Endometrial microvascular endothelial cells (primary cell): ENCODE data around the gene OR2V2. TPM values are rescaled to one million over a fixed set of nuclear protein-coding genes. Genes with fewer than 3 reads are reported as not detected.
"Not testable (repeated sequence)": the region's sequence is repeated elsewhere in the genome, so short reads cannot be mapped to it uniquely, and the experiment has no call there.

Experiments
- in situ Hi-C: cut with HindIII; loops from 2 replicates; pipeline ENCODE4 v1.10.0; 2017; ENCODE audit warnings: low sequenced_read_pairs, low pct_unique_long_range_greater_than_20kb; ENCODE audit errors: inconsistent ontology term
- total RNA-seq: library from RNA; depleted of rRNA; stranded (reverse); fragments of >200 nt; gene quantifications from one replicate; pipeline ENCODE4 v1.2.3, GENCODE V29; 2015; ENCODE audit errors: inconsistent ontology term

The OR2V2 gene
- total RNA-seq, 1 donor from 2014 or later: not detected

DNA sequence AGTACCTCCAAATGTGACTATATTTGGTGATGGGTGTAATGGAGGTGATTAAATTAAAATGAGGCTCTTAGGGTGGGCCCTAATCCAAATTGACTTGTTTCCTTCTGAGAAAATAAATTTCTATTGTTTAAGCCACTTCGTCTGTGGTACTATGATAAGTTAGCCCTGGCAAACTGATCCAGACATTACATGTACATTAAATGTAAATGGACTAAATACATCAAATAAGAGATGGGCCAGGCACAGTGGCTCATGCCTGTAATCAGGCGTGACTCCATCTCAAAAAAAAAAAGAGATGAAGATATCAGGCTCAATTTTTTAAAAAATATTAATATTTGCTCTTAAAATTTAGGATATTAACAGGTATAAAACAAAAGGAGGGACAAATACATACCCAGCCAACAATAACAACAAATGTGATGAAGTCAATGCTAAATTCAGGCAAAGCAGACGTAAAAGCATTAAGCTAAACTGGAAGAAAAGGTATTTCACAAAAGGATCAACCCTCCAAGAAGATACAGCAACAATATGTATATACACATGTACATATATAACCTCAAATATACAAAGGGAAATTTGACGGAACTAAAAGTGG, 10.9 kb upstream of the OR2V2 start:
- in situ Hi-C loops: no loop called here

DNA sequence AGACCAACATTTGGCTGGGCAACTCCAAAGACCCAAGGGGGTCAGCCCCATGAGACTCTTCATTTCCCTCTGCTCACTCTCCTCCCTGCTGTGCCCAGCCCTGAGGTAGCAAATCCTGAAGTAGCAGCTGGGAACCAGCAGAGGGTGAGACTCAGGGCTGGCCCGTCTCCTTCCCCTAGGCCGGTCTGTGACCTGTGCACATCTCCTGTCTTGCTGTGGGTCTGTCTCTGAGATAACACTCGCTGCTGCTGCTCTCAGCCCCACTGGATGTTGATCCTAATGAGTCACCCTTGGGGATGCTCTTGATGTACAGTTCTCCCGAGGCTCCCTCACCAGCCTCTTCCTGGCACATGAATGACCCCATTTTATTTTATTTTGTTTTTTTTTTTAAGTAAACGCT, 9.1 kb upstream of the OR2V2 start:
- in situ Hi-C loops: no loop called here

DNA sequence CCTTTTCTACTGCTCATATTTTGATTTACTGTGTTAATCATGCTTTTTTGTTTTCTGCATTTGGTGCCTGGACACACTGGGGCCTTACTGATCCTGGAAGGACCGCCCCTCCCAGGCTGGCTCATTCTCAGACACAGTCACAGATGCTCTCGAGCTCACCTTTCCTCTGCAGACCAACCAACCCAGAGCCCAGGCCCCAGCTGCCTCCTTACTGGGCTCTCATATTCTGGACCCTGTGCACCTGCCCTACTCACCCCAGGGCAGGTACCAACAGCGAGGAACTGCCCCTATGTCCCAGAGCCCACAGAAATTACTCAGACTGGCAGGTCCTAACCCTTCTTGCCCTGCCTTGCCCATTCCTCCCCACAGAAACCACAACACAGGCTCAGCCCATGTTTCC, 6.6 kb upstream of the OR2V2 start:
- in situ Hi-C loops: no loop called here

DNA sequence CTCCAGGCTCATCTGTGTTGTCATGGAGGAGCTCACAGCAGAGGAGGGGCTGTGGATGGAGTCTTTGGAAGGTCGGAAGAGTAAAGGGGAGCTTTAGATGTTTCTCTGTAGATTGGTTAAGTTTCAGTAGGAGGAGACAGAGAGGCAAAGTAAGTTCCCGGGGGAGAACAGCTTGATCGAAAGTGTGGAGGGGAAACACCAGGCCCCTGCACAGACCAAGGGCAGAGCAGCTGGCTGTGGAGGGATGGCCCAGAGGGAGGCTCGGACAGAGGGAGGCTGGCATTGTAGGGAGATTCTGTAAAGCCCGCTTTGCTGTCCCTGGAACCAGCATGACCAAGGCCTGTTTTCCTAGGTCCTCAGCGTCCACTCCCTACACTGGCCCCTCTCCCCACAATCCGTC, 5.3 kb upstream of the OR2V2 start:
- in situ Hi-C loops: no loop called here

DNA sequence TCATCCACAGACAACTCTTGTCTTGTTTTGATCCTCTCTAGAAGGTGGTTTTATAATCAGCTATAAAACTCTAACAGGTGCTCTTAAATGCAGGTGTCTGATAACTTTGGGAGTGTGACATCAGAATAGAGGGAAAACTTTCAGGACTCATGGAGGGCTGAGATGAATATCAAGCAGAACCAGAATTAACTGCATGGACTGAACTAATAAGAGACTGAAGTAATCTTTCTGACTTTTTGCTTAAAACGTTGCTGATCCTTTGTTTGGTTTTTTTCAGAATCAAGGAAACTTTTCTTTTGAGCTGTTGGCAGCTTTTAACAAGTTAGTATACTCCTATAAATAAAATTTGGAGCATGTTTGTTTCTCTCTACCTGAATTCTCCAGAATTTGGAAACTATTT, 2.3 kb upstream of the OR2V2 start:
- in situ Hi-C loops: no loop called here

DNA sequence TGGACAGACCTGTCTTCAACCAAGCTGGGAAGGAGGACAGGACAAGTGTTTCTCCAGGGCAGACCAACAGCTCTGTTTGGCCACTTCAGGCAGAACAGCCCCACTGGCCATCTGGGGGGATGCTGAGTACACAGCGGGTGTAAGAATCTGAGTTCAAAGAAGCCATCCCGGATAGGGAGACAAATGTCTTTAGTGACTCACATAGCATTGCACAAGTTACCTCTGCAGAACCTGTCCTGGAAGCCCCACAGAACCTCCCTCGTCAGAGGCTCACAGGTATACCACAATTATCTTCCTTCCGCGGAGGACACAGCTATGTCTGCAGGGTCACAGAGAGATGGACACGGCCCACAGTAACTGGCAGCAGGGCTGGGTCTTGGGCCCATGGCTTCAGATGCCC, 2.0 kb downstream of the OR2V2 start:
- in situ Hi-C loops: no loop called here

DNA sequence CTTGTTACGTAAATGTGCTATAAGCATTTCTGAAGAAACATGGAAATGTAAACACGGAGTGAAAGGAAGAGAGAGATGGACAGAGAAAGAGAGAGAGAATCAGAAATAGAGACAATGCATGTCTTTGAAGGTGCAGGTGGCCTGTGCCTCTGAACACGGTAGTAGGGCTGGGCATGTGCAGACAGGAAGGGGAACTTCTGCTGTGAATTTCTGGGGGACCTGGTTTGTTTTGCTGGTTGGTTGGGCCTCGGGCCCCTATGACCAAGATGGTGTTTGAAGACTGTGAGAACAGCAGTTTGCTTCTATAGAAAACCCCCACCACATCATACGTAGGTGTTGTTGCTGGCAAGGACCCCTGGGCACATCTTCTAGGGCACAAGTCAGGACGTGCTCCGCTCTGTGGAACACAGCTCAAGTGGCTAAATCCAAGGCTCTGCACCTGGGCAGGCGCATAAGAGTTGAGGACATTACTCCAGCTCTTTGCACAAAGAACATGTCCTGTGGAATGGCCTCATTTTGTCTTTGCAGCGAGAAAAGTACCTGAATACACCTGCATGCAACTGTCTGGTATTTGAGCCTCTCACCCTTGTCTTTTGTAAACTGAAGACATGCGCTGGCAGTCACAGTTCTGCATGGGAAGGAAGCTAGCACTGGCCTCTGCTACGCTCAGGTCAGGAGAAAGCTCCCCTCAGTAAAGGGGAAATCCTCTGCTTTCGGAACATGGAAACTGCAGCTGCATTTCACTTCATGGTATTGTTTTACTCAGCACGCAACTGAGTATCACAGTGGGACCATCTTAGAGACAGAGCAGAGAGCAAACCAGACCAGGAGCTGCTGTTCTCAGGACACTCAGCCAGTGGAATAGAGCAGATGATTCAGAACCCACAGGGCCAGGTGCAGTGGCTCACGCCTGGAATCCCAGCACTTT, 2.7 kb downstream of the OR2V2 start:
- in situ Hi-C loops: no loop called here

DNA sequence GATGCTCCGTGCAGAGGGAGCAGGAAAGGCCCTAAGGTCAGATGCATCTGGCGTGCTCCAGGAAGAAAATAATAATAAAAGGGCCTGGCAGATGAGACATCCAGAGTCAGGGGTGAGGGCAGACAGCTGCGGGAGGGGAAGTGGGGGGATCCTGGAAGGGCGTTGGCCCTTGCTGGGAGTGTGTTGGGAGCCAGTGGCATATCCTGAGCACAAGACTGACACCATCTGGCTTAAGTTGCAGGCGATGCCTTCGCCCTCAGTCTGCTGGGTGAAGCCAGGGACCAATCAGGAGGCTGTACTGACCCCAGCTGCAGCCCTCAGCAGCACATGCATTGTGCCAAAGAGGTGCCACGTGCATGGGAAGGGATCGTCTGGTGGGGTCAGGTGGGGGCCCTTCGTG, 3.8 kb downstream of the OR2V2 start:
- in situ Hi-C loops: no loop called here

DNA sequence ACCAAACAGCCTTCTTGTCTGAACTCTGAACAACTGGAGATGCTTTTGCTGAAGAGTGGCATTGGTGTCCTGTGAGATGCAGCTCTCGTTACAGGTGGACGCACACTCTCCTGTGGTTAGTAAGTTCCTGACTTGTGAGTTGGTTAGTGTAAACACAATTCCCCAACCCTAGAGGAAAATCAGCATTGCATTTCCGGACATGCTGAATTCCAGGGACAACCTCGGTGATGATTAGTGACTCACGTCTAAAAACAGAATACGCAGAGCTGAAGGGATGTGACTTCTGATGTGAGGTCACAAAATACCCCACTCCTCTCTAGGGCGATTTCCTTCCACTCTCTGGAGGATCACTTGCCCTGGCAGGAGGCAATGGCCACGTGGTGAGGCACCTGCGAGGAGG, 5.0 kb downstream of the OR2V2 start:
- in situ Hi-C loops: no loop called here

DNA sequence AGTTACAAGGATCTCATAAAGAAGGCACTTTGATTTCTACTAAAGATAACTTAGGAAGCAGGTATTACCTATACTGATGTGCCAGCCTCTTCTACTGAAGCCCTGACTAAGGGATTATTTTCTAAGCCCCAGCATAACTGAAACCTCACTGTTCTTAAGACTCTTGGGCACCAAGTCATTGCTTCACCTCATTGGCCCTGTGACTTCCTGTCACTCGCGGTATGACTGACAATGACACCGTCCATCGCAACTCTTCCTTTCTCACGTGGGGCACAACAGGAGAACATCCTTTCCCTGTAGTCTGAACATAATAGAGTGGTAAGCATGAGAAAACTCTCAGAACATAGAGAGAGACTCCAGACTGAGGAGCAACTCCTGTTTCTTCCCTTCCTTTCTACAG, 6.4 kb downstream of the OR2V2 start:
- in situ Hi-C loops: no loop called here

DNA sequence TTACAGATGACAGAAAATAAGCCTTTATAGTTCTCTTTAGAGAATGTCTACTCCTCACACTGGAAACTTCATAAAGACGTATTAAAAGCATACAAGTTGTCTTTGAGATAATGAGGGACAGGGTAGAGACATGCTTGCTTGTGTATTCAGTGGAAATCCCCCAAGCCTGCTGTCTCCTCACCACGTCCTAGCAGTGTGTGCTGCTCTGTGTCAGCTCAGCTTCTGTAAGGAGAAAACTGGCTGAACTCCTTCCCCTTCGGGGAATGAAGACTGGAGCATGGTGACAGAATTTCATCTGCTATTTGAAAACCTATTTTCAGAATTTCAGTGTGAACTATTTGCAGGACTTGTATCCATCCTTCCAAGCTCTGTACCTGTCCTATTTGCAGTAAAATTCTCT, 9.4 kb downstream of the OR2V2 start:
- in situ Hi-C loops: no loop called here

DNA sequence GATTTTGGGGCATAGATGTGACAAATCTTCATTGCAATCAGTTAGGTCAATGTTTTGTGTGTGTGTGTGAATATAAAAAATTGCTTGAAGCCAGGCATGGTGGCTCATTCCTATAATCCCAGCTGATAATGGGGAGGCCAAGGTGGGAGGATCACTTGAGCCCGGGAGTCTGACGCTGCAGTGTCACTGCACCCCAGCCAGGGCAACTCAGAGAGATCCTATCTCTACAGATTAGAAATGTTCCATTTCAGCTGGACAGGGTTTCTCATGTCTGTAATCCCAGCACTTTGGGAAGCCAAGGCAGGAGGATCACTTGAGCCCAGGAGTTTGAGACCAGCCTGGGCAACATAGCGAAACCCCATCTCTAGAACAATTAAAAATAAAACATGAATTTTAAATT, 11.5 kb downstream of the OR2V2 start:
- in situ Hi-C loops: no loop called here

DNA sequence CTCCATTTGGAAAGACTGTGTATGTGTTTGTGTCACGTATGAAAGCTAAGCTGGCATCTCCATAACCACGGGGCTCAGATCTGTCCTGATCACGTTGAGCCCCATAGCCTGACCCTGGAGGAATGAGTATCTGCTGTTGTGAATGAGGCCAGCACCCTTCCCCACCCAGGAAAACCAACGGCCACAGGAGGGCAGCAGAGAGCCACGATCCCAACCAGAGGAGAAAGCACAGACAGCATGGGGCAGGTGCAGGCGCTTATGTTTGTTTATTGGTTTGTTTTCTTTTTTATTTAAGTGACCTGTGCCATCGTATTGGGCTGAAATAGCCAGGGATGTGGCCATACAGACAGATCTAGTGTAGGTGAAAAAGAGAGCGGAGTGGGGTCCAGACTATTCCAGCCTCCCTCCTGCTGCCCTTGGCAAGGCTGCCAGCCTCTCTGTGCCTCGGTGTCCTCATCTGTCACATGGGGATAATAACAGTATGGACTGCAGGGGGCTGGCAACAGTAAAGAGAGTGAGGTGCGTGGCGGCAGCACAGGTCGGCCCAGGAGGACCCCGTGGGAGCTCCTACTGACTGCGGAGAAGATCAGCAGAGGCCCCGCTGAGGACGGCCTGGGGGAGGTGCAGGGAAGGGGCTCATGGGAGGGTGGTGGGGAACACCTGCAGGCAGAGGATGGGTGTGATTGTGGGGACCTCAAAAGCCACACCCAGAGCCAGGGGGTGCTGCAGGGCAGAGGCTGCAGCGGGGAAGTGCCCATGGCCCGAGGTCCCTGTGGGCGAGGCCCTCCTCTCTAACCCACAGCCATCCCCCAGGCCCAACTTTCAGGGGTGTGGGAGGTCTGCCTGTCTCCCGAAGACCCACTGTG, 12.1 kb downstream of the OR2V2 start:
- in situ Hi-C loops: no loop called here

DNA sequence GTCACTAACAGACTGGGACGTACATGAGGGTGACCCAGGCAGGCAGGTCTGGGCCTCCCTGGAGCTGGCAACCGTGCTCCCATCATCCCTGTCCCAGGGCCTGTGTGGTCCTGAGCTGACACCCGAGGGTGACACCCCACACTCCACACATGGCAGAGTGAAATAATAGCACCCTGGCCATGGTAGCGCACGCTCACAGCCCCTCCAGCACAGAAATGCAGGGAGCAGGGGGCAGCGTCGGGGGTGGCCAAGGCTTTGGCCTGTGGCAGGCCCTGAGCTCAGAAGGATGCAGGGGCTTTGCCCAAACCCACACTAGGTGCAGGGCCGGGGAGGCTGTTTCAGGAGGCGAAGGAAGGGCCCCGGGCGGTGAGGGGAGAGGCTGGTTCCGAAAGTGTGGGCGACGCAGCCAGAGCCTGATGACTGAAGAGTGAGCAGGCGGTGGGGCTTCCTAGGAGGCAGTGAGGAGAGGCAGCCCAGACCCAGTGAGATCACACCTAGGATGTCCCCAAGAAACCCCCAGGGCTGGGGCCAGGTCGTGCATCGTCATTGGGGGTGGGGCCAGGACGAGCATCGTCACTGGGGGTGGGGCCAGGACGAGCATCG, 12.9 kb downstream of the OR2V2 start:
- in situ Hi-C loops: no loop called here

DNA sequence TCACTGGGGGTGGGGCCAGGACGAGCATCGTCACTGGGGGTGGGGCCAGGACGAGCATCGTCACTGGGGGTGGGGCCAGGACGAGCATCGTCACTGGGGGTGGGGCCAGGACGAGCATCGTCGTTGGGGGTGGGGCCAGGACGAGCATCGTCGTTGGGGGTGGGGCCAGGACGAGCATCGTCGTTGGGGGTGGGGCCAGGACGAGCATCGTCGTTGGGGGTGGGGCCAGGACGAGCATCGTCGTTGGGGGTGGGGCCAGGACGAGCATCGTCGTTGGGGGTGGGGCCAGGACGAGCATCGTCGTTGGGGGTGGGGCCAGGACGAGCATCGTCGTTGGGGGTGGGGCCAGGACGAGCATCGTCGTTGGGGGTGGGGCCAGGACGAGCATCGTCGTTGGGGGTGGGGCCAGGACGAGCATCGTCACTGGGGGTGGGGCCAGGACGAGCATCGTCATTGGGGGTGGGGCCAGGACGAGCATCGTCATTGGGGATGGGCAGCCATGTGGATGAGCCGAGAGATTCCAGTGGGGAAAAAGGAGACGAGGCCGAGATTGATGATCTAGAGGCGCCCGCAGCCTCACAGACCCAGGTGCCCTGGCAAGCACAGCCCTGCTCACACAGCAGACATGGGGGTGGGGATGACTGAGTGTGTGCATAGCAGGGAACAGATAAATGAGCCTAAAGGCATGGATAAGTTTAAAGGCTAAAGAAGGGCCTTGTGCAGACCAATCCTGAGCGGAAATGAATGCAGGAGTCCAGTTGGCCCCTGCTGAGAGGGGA, 13.6 kb downstream of the OR2V2 start:
- in situ Hi-C loops: not testable (repeated sequence)

DNA sequence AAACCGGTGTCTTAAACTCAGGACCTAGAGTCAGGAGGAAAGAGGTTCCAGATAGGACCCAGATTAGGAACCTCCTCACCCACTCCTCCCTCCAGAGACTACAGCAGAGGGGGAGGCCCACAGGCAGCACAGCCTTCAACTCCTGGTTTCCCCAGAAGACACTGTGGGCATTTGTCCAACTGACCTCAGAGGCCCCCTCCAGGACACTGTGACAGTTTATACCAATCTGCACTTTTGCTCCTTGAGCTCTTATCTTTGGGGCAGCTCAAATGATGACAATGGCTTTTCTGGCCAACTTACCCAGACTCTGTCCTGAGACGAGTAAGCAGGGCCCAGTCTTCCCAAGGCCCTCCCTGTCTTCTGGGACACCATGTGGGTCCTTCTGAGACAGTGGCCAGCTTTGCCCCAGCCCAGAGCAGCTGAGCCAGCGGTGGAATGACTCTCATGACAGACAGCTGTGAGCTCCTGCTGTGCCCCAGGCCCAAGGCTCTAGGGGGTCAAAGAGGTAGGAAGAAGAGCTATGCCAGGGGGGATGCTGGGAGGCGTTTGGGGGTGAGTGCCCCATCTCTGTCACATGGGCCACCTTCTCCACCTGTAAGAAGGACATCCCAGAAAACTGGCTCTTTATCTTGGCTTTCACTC, 14.3 kb downstream of the OR2V2 start:
- in situ Hi-C loops: no loop called here

DNA sequence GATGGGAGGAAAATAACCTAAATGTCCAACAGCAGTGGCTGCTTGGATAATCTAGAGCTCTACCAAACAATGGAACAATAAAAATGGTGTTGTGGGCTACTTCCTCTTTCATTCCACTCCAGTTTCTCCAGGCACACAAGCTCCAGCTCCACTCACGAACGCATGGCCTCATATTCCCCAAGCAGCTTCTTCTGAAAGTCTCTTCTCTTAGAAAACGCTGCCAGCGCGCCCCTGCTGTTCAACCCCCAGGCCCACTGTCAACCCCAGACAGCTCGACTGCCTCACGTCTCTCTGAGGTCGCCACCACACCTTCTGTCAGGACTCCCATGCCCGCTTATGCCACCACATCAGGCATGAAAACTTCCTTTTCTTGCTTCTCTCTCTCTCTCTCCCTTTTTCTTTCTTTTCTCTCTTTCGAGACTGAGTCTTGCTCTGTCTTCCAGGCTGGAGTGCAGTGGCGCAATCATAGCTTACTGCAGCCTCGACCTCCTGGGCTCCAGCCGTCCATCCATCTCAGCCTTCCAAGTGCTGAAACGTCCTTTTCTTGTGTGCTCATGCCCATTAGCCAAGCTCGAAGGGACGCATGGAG, 16.2 kb downstream of the OR2V2 start:
- in situ Hi-C loops: no loop called here
